ENCODE measurements around the gene PIEZO2. TPM values are rescaled to one million over a fixed set of nuclear protein-coding genes. Genes with fewer than 3 reads are reported as not detected.

Gene PIEZO2
- total RNA-seq, 2 experiments from 2014 or later = not detected

GRCh38 chr18:10745971-10746370 lies 403.4 kb downstream of the PIEZO2 start:
- Mint-ChIP-seq H3K9me3 (no peaks in the 10 kb centered on the region), H3K27me3 (no peaks in the 10 kb centered on the region), H3K4me1 (no peaks in the 10 kb centered on the region), H3K36me3 (ENCODE audit: low read depth) (no peaks in the 10 kb centered on the region), H3K4me3 (no peak overlapping the region), H3K27ac (no peak overlapping the region)
- no peak for DNase-seq
- POLR2A ChIA-PET = no interaction called here
- CTCF ChIA-PET = no interaction called here

- H3K9me3 Mint-ChIP-seq = no peaks in the 10 kb centered on the region
- no peak overlapping the region for H3K27ac Mint-ChIP-seq
- POLR2A ChIA-PET = no interaction called here
- H3K27me3 Mint-ChIP-seq = no peaks in the 10 kb centered on the region
- H3K4me1 Mint-ChIP-seq = no peaks in the 10 kb centered on the region
- H3K36me3 Mint-ChIP-seq (ENCODE audit: low read depth) = no peaks in the 10 kb centered on the region
- no peak overlapping the region for H3K4me3 Mint-ChIP-seq
- CTCF ChIA-PET = no interaction called here
- no peak for DNase-seq
These were observed 404.1 kb downstream of the PIEZO2 start for GRCh38 chr18:10745219-10745618.

- no peak overlapping the region for H3K27ac Mint-ChIP-seq
- no peaks in the 10 kb centered on the region for H3K9me3 Mint-ChIP-seq
- H3K27me3 Mint-ChIP-seq = no peaks in the 10 kb centered on the region
- H3K4me1 Mint-ChIP-seq = no peaks in the 10 kb centered on the region
- ChIA-PET POLR2A (no interaction called here), CTCF (no interaction called here)
- H3K4me3 Mint-ChIP-seq = no peak overlapping the region
- DNase-seq = no peak
- no peaks in the 10 kb centered on the region for H3K36me3 Mint-ChIP-seq (ENCODE audit: low read depth)
These were observed 405.6 kb downstream of the PIEZO2 start for GRCh38 chr18:10743766-10744165.

- no peaks in the 10 kb centered on the region for H3K4me1 Mint-ChIP-seq
- no peak overlapping the region for H3K27ac Mint-ChIP-seq
- no peaks in the 10 kb centered on the region for H3K9me3 Mint-ChIP-seq
- H3K4me3 Mint-ChIP-seq = no peak overlapping the region
- no peak for DNase-seq
- no peaks in the 10 kb centered on the region for H3K36me3 Mint-ChIP-seq (ENCODE audit: low read depth)
- CTCF ChIA-PET = no interaction called here
- no peaks in the 10 kb centered on the region for H3K27me3 Mint-ChIP-seq
- POLR2A ChIA-PET = no interaction called here
These were observed 410.2 kb downstream of the PIEZO2 start for GRCh38 chr18:10739152-10739551.

GRCh38 chr18:10736984-10737383 lies 412.4 kb downstream of the PIEZO2 start:
- H3K27me3 Mint-ChIP-seq = no peaks in the 10 kb centered on the region
- H3K27ac Mint-ChIP-seq = no peak overlapping the region
- H3K36me3 Mint-ChIP-seq (ENCODE audit: low read depth) = no peaks in the 10 kb centered on the region
- H3K4me1 Mint-ChIP-seq = no peaks in the 10 kb centered on the region
- no peak overlapping the region for H3K4me3 Mint-ChIP-seq
- ChIA-PET CTCF (no interaction called here), POLR2A (no interaction called here)
- H3K9me3 Mint-ChIP-seq = no peaks in the 10 kb centered on the region
- DNase-seq = no peak

- ChIA-PET CTCF (no interaction called here), POLR2A (no interaction called here)
- Mint-ChIP-seq H3K27ac (no peak overlapping the region), H3K4me1 (no peaks in the 10 kb centered on the region), H3K36me3 (ENCODE audit: low read depth) (no peaks in the 10 kb centered on the region), H3K27me3 (no peaks in the 10 kb centered on the region), H3K9me3 (no peaks in the 10 kb centered on the region), H3K4me3 (no peak overlapping the region)
- no peak for DNase-seq
These were observed 416.4 kb downstream of the PIEZO2 start for GRCh38 chr18:10732990-10733389.

GRCh38 chr18:10727477-10727876 lies 421.9 kb downstream of the PIEZO2 start:
- H3K4me3 Mint-ChIP-seq = no peak overlapping the region
- POLR2A ChIA-PET = no interaction called here
- H3K9me3 Mint-ChIP-seq = no peaks in the 10 kb centered on the region
- CTCF ChIA-PET = no interaction called here
- H3K27ac Mint-ChIP-seq = no peak overlapping the region
- H3K27me3 Mint-ChIP-seq = no peaks in the 10 kb centered on the region
- DNase-seq = no peak
- no peaks in the 10 kb centered on the region for H3K4me1 Mint-ChIP-seq
- H3K36me3 Mint-ChIP-seq (ENCODE audit: low read depth) = no peaks in the 10 kb centered on the region

GRCh38 chr18:10726198-10727068 lies 422.9 kb downstream of the PIEZO2 start:
- no peak for DNase-seq
- ChIA-PET POLR2A (no interaction called here), CTCF (no interaction called here)
- H3K36me3 Mint-ChIP-seq (ENCODE audit: low read depth) = no peaks in the 10 kb centered on the region
- H3K27ac Mint-ChIP-seq = no peak overlapping the region
- H3K27me3 Mint-ChIP-seq = no peaks in the 10 kb centered on the region
- H3K4me3 Mint-ChIP-seq = no peak overlapping the region
- no peaks in the 10 kb centered on the region for H3K9me3 Mint-ChIP-seq
- H3K4me1 Mint-ChIP-seq = no peaks in the 10 kb centered on the region

- no peak for DNase-seq
- ChIA-PET POLR2A (no interaction called here), CTCF (no interaction called here)
- H3K36me3 Mint-ChIP-seq (ENCODE audit: low read depth) = no peaks in the 10 kb centered on the region
- no peaks in the 10 kb centered on the region for H3K9me3 Mint-ChIP-seq
- H3K27me3 Mint-ChIP-seq = peaks cover 2% of the 10 kb centered on the region
- H3K4me1 Mint-ChIP-seq = no peaks in the 10 kb centered on the region
- H3K4me3 Mint-ChIP-seq = no peak overlapping the region
- H3K27ac Mint-ChIP-seq = no peak overlapping the region
These were observed 424.7 kb downstream of the PIEZO2 start for GRCh38 chr18:10724666-10725065.

- no peak for DNase-seq
- no peak overlapping the region for H3K4me3 Mint-ChIP-seq
- H3K27me3 Mint-ChIP-seq = peaks cover 4% of the 10 kb centered on the region
- no peaks in the 10 kb centered on the region for H3K4me1 Mint-ChIP-seq
- POLR2A ChIA-PET = no interaction called here
- no peak overlapping the region for H3K27ac Mint-ChIP-seq
- no peaks in the 10 kb centered on the region for H3K36me3 Mint-ChIP-seq (ENCODE audit: low read depth)
- CTCF ChIA-PET = no interaction called here
- no peaks in the 10 kb centered on the region for H3K9me3 Mint-ChIP-seq
These were observed 425.9 kb downstream of the PIEZO2 start for GRCh38 chr18:10723496-10723895.

- Mint-ChIP-seq H3K27ac (no peak overlapping the region), H3K27me3 (peaks cover 4% of the 10 kb centered on the region), H3K4me1 (no peaks in the 10 kb centered on the region), H3K36me3 (ENCODE audit: low read depth) (no peaks in the 10 kb centered on the region), H3K9me3 (no peaks in the 10 kb centered on the region), H3K4me3 (no peak overlapping the region)
- ChIA-PET POLR2A (no interaction called here), CTCF (no interaction called here)
- DNase-seq = no peak
These were observed 430.6 kb downstream of the PIEZO2 start for GRCh38 chr18:10718809-10719208.

GRCh38 chr18:10715791-10716190 lies 433.6 kb downstream of the PIEZO2 start:
- no peak for DNase-seq
- ChIA-PET POLR2A (no interaction called here), CTCF (interaction anchor here (0.9 to 1.4 kb wide), 2 partner anchors 71 to 155 kb away, joined by 3 read pairs; no protein-coding TSS in a partner anchor)
- Mint-ChIP-seq H3K9me3 (no peaks in the 10 kb centered on the region), H3K36me3 (ENCODE audit: low read depth) (no peaks in the 10 kb centered on the region), H3K4me3 (no peak overlapping the region), H3K4me1 (no peaks in the 10 kb centered on the region), H3K27me3 (peaks cover 4% of the 10 kb centered on the region), H3K27ac (no peak overlapping the region)

GRCh38 chr18:10713409-10713808 lies 436.0 kb downstream of the PIEZO2 start:
- CTCF ChIA-PET = no interaction called here
- Mint-ChIP-seq H3K4me3 (no peak overlapping the region), H3K4me1 (no peaks in the 10 kb centered on the region), H3K27me3 (no peaks in the 10 kb centered on the region), H3K27ac (no peak overlapping the region), H3K36me3 (ENCODE audit: low read depth) (no peaks in the 10 kb centered on the region), H3K9me3 (no peaks in the 10 kb centered on the region)
- no peak for DNase-seq
- POLR2A ChIA-PET = no interaction called here

GRCh38 chr18:10707294-10707693 lies 442.1 kb downstream of the PIEZO2 start:
- ChIA-PET CTCF (no interaction called here), POLR2A (no interaction called here)

More at GRCh38 chr18:10707294-10707693, 442.1 kb downstream of the PIEZO2 start:
- no peaks in the 10 kb centered on the region for H3K4me1 Mint-ChIP-seq
- H3K36me3 Mint-ChIP-seq (ENCODE audit: low read depth) = no peaks in the 10 kb centered on the region
- no peak overlapping the region for H3K27ac Mint-ChIP-seq
- H3K4me3 Mint-ChIP-seq = no peak overlapping the region
- no peak for DNase-seq
- H3K9me3 Mint-ChIP-seq = no peaks in the 10 kb centered on the region
- H3K27me3 Mint-ChIP-seq = no peaks in the 10 kb centered on the region

Data from activated CD4-positive, alpha-beta memory T cell treated with anti-CD3 and anti-CD28 coated beads, Interleukin-2, amount 10 ng/mL, durations not matched to agents 7 days and 5 days (primary cell).